K562 (cell line): Measurements from ENCODE around the gene GZMM. TPM values are rescaled to one million over a fixed set of nuclear protein-coding genes. Genes with fewer than 3 reads are reported as not detected.

ENCODE experiments used
- ARHGAP35 ChIP-seq: fragments of 450-650 bp; IDR thresholded peaks from 2 replicates; pipeline ENCODE4 v1.6.1; 2018; ENCODE audit not compliant: partially characterized antibody
- ATF1 ChIP-seq, 2 experiments: fragments of 450-650 bp in 1 of 2; IDR thresholded peaks; 2 replicates each; pipeline ENCODE4 v1.6.1; 2016; ENCODE audit warnings: missing compliant biosample characterization in 1 of 2, missing genetic modification characterization in 1 of 2
- BRD4 ChIP-seq: fragments of 200-600 bp; sonication (generic); IDR thresholded peaks from 2 replicates; pipeline ENCODE4 v1.6.1; 2017; ENCODE audit warnings: inconsistent platforms
- CTBP1 ChIP-seq: fragments of 450-650 bp; IDR thresholded peaks from 2 replicates; pipeline ENCODE4 v1.6.1; 2016; ENCODE audit warnings: borderline replicate concordance
- NR4A1 ChIP-seq, 2 experiments: fragments of 250-450 bp in 1 of 2; fragments of 450-650 bp in 1 of 2; sonication (Bioruptor Pico) in 1 of 2; IDR thresholded peaks; 2 replicates each; pipeline versions ENCODE4 v1.4.0 to v1.6.1; 2016 to 2020; ENCODE audit warnings: mild to moderate bottlenecking in 2 of 2, missing compliant biosample characterization in 1 of 2, missing genetic modification characterization in 1 of 2, moderate library complexity in 1 of 2
- PHF20 ChIP-seq: fragments of 450-650 bp; IDR thresholded peaks from 2 replicates; pipeline ENCODE4 v1.6.1; 2018; ENCODE audit not compliant: partially characterized antibody
- ZNF384 ChIP-seq: IDR thresholded peaks from 2 replicates; pipeline ENCODE4 v1.6.1; 2012; ENCODE audit warnings: low read depth, low read length, improper control_type of control experiment
- polyA plus RNA-seq, 8 experiments: library from polyadenylated mRNA; depleted of rRNA in 4 of 8; stranded (reverse) in 5 of 8; unstranded in 3 of 8; fragments of >200 nt; fragmentation: Nextera tagmentation in 2 of 8; fragmentation: Illumina TruSeq in 1 of 8; extraction: Ambion mirVana in 2 of 8; extraction: Trizol in 1 of 8; gene quantifications; 2 replicates each; pipeline versions ENCODE4 v1.2.1 to v1.2.3, GENCODE V29; 2011 to 2014; ENCODE audit warnings: inconsistent platforms in 1 of 8, missing spikeins in 1 of 8
- total RNA-seq, 7 experiments: library from RNA; depleted of rRNA in 6 of 7; stranded (reverse); fragments of >200 nt in 6 of 7; fragmentation: Illumina TruSeq in 2 of 7; extraction: Trizol in 2 of 7; gene quantifications; 2 replicates each; pipeline versions ENCODE4 v1.2.1 to v1.2.3, GENCODE V29; 2011 to 2021; ENCODE audit warnings: low replicate concordance in 1 of 7
- TF ChIP-seq, protein P1 (sequence below), 2 experiments: fragments of 450-650 bp; formaldehyde crosslinking in 1 of 2; IDR thresholded peaks; 2 replicates each; pipeline versions ENCODE4 v1.4.0 to v1.6.1; 2014 to 2020; ENCODE audit warnings: mild to moderate bottlenecking in 2 of 2, borderline replicate concordance in 1 of 2, low read depth in 1 of 2
- TF ChIP-seq, protein P2 (sequence below): fragments of 450-650 bp; formaldehyde crosslinking; IDR thresholded peaks from 2 replicates; pipeline ENCODE4 v1.4.0; 2022; ENCODE audit warnings: mild to moderate bottlenecking, moderate library complexity
- TF ChIP-seq, protein P3 (sequence below), 2 experiments: IDR thresholded peaks in 1 of 2; conservative IDR thresholded peaks in 1 of 2; 2 replicates each; pipeline ENCODE4 v1.6.1; 2016; ENCODE audit warnings: low read depth in 2 of 2, mild to moderate bottlenecking in 1 of 2, missing compliant biosample characterization in 1 of 2, missing genetic modification characterization in 1 of 2, moderate library complexity in 1 of 2
- TF ChIP-seq, protein P4 (sequence below): sonication (generic); formaldehyde crosslinking; IDR thresholded peaks from 2 replicates; pipeline ENCODE4 v1.8.1; 2022; ENCODE audit warnings: missing genetic modification reagents

Gene GZMM
- total and polyA plus RNA-seq, 9 of the 15 experiments (the other 6 are each of a cell fraction or from before 2014, with no cell fraction given) = 0.08 to 2.6 (median 0.70) TPM; not detected in 2

- no peak for TF ChIP-seq ARHGAP35
- peak; percentile 87 for TF ChIP-seq PHF20
- 0 out of 2 replicates have a peak, but pooled peaks have one; percentile 30 for TF ChIP-seq NR4A1 (CRISPR knock-in tag; IDR thresholded peaks at IDR 0.05)
- TF ChIP-seq NR4A1 (tag; IDR thresholded peaks at IDR 0.05) = peak; percentile 90
- TF ChIP-seq, protein P1, sequence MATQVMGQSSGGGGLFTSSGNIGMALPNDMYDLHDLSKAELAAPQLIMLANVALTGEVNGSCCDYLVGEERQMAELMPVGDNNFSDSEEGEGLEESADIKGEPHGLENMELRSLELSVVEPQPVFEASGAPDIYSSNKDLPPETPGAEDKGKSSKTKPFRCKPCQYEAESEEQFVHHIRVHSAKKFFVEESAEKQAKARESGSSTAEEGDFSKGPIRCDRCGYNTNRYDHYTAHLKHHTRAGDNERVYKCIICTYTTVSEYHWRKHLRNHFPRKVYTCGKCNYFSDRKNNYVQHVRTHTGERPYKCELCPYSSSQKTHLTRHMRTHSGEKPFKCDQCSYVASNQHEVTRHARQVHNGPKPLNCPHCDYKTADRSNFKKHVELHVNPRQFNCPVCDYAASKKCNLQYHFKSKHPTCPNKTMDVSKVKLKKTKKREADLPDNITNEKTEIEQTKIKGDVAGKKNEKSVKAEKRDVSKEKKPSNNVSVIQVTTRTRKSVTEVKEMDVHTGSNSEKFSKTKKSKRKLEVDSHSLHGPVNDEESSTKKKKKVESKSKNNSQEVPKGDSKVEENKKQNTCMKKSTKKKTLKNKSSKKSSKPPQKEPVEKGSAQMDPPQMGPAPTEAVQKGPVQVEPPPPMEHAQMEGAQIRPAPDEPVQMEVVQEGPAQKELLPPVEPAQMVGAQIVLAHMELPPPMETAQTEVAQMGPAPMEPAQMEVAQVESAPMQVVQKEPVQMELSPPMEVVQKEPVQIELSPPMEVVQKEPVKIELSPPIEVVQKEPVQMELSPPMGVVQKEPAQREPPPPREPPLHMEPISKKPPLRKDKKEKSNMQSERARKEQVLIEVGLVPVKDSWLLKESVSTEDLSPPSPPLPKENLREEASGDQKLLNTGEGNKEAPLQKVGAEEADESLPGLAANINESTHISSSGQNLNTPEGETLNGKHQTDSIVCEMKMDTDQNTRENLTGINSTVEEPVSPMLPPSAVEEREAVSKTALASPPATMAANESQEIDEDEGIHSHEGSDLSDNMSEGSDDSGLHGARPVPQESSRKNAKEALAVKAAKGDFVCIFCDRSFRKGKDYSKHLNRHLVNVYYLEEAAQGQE (IDR thresholded peaks at IDR 0.05; ENCODE audit: borderline replicate concordance) = no peak
- TF ChIP-seq, protein P1 (CRISPR knock-in tag; IDR thresholded peaks at IDR 0.05; ENCODE audit: low read depth) = peak; percentile 38; the same call in 1 of the 2 replicates
- TF ChIP-seq, protein P2, sequence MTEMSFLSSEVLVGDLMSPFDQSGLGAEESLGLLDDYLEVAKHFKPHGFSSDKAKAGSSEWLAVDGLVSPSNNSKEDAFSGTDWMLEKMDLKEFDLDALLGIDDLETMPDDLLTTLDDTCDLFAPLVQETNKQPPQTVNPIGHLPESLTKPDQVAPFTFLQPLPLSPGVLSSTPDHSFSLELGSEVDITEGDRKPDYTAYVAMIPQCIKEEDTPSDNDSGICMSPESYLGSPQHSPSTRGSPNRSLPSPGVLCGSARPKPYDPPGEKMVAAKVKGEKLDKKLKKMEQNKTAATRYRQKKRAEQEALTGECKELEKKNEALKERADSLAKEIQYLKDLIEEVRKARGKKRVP (CRISPR knock-in tag) = no peak; the same call in 1 of the 2 replicates
- TF ChIP-seq BRD4 = 0 out of 2 replicates have a peak, but pooled peaks have one; percentile 49
- no peak for TF ChIP-seq ATF1 (CRISPR knock-in tag; IDR thresholded peaks at IDR 0.05)
- TF ChIP-seq ATF1 (tag; IDR thresholded peaks at IDR 0.05) = peak; percentile 92
- peak; percentile 12; the same call in 1 of the 2 replicates for TF ChIP-seq CTBP1
- no peak for TF ChIP-seq ZNF384
- TF ChIP-seq, protein P3, sequence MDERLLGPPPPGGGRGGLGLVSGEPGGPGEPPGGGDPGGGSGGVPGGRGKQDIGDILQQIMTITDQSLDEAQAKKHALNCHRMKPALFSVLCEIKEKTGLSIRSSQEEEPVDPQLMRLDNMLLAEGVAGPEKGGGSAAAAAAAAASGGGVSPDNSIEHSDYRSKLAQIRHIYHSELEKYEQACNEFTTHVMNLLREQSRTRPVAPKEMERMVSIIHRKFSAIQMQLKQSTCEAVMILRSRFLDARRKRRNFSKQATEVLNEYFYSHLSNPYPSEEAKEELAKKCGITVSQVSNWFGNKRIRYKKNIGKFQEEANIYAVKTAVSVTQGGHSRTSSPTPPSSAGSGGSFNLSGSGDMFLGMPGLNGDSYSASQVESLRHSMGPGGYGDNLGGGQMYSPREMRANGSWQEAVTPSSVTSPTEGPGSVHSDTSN (CRISPR knock-in tag; IDR thresholded peaks at IDR 0.05; ENCODE audit: low read depth) = no peak
- TF ChIP-seq, protein P3 (tag; conservative IDR thresholded peaks at IDR 0.05; ENCODE audit: low read depth) = peak; percentile 29; the same call in 1 of the 2 replicates
- TF ChIP-seq, protein P4, sequence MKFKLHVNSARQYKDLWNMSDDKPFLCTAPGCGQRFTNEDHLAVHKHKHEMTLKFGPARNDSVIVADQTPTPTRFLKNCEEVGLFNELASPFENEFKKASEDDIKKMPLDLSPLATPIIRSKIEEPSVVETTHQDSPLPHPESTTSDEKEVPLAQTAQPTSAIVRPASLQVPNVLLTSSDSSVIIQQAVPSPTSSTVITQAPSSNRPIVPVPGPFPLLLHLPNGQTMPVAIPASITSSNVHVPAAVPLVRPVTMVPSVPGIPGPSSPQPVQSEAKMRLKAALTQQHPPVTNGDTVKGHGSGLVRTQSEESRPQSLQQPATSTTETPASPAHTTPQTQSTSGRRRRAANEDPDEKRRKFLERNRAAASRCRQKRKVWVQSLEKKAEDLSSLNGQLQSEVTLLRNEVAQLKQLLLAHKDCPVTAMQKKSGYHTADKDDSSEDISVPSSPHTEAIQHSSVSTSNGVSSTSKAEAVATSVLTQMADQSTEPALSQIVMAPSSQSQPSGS = no peak
These were observed 36.3 kb upstream of the GZMM start, which contains the start of gene TPGS1 (continued) for GRCh38 chr19:507286-508203.
